SK-N-SH (cell line): Measurements from ENCODE around the gene PCNA. TPM values are rescaled to one million over a fixed set of nuclear protein-coding genes. Genes with fewer than 3 reads are reported as not detected.

ENCODE experiments used
- CTCF ChIA-PET: fragments of 300-600, 350-600 bp; formaldehyde crosslinking; extraction: SDS; loops from one replicate; lab custom pipeline; 2021; lab: Yijun Ruan, JAX
- POLR2A ChIA-PET: fragments of 350-600 bp; sonication (Branson Sonifier 250); formaldehyde crosslinking; extraction: SDS; loops from one replicate; lab custom pipeline; 2020; ENCODE audit warnings: antibody characterized with exemption, inconsistent platforms; lab: Yijun Ruan, JAX
- DNase-seq: peaks from one replicate; pipeline ENCODE4 v3.0.0; 2012
- H2AFZ ChIP-seq: fragments of 200-600 bp; sonication (generic); 2 replicates; pipeline ENCODE4 v1.8.1; 2016; ENCODE audit warnings: antibody characterized with exemption, mild to moderate bottlenecking, low read depth
- H3F3A ChIP-seq: fragments of 200-600 bp; sonication (generic); replicated peaks from 2 replicates; pipeline ENCODE3; 2016; ENCODE audit warnings: antibody characterized with exemption, mild to moderate bottlenecking; ENCODE audit not compliant: insufficient read depth
- H3K27ac ChIP-seq, 2 experiments: fragments of 200-500 bp in 1 of 2; fragments of 200-600 bp in 1 of 2; sonication (Bioruptor generic) in 1 of 2; sonication (generic), shearing (Covaris generic) in 1 of 2; 2 replicates each; pipeline versions ENCODE4 v1.5.1 to v1.6.1; 2014 to 2016; ENCODE audit warnings: low read depth in 2 of 2, inconsistent platforms in 1 of 2, low read length in 1 of 2, mild to moderate bottlenecking in 1 of 2, mixed read lengths in 1 of 2
- H3K27me3 ChIP-seq: fragments of 200-600 bp; sonication (generic), shearing (Covaris generic); 2 replicates; pipeline ENCODE4 v1.6.1; 2016; ENCODE audit warnings: mixed run types; ENCODE audit not compliant: insufficient read depth
- H3K36me3 ChIP-seq, 2 experiments: fragments of 200-500 bp in 1 of 2; fragments of 200-600 bp in 1 of 2; sonication (Bioruptor generic) in 1 of 2; sonication (generic) in 1 of 2; replicated peaks in 1 of 2; 2 replicates each; pipeline versions ENCODE3 to v1.5.1; 2014 to 2016; ENCODE audit warnings: low read length in 1 of 2, mild to moderate bottlenecking in 1 of 2; ENCODE audit not compliant: insufficient read depth in 2 of 2, control insufficient read depth in 1 of 2
- H3K4me1 ChIP-seq, 2 experiments: fragments of 200-500 bp in 1 of 2; fragments of 200-600 bp in 1 of 2; sonication (Bioruptor generic) in 1 of 2; sonication (generic), shearing (Covaris generic) in 1 of 2; 2 replicates each; pipeline versions ENCODE4 v1.5.1 to v1.6.1; 2014 to 2016; ENCODE audit warnings: low read depth in 1 of 2, low read length in 1 of 2, mixed run types in 1 of 2; ENCODE audit not compliant: insufficient read depth in 2 of 2, control insufficient read depth in 1 of 2
- H3K4me2 ChIP-seq: fragments of 200-600 bp; sonication (generic), shearing (Covaris generic); 2 replicates; pipeline ENCODE4 v1.6.1; 2017; ENCODE audit warnings: mixed run types
- H3K4me3 ChIP-seq, 2 experiments: fragments of 200-500 bp in 1 of 2; fragments of 200-600 bp in 1 of 2; sonication (Bioruptor generic) in 1 of 2; sonication (generic), shearing (Covaris generic) in 1 of 2; 2 replicates each; pipeline versions ENCODE4 v1.5.1 to v1.8.1; 2014 to 2016; ENCODE audit warnings: low read depth in 2 of 2, inconsistent platforms in 1 of 2, low read length in 1 of 2, mild to moderate bottlenecking in 1 of 2, mixed read lengths in 1 of 2, moderate library complexity in 1 of 2
- H3K79me2 ChIP-seq: fragments of 200-600 bp; sonication (generic); 2 replicates; pipeline ENCODE4 v1.8.1; 2017; ENCODE audit warnings: mild to moderate bottlenecking; ENCODE audit not compliant: insufficient read depth
- H3K9ac ChIP-seq: fragments of 200-600 bp; sonication (generic); 2 replicates; pipeline ENCODE4 v1.6.1; 2017; ENCODE audit warnings: mixed run types
- H3K9me2 ChIP-seq: fragments of 200-600 bp; sonication (generic); 2 replicates; pipeline ENCODE4 v1.6.1; 2017; ENCODE audit warnings: mixed run types
- H3K9me3 ChIP-seq: fragments of 200-600 bp; sonication (generic); 2 replicates; pipeline ENCODE4 v1.6.1; 2017; ENCODE audit warnings: mixed run types, mild to moderate bottlenecking, moderate library complexity
- H4K20me1 ChIP-seq: fragments of 200-600 bp; sonication (generic); 2 replicates; pipeline ENCODE4 v1.6.1; 2017; ENCODE audit warnings: mild to moderate bottlenecking, mixed run types; ENCODE audit not compliant: insufficient read depth
- CHD2 ChIP-seq: fragments of 150-350 bp; IDR thresholded peaks from 2 replicates; pipeline ENCODE4 v1.6.1; 2018; ENCODE audit warnings: low read length; ENCODE audit not compliant: partially characterized antibody
- ELF1 ChIP-seq: IDR thresholded peaks from 2 replicates; pipeline ENCODE4 v1.4.0; 2012
- EP300 ChIP-seq, 2 experiments: IDR thresholded peaks; 2 replicates each; pipeline versions ENCODE4 v1.4.0 to v1.6.1; 2012; ENCODE audit warnings: borderline replicate concordance in 1 of 2, low read depth in 1 of 2, low read length in 1 of 2
- FOSL2 ChIP-seq: IDR thresholded peaks from 2 replicates; pipeline ENCODE4 v1.4.0; 2012; ENCODE audit warnings: low read depth, mild to moderate bottlenecking, moderate library complexity, borderline replicate concordance
- FOXM1 ChIP-seq: IDR thresholded peaks from 2 replicates; pipeline ENCODE4 v1.4.0; 2012; ENCODE audit warnings: low read depth, mild to moderate bottlenecking
- GABPA ChIP-seq: IDR thresholded peaks from 2 replicates; pipeline ENCODE4 v1.4.0; 2012; ENCODE audit warnings: low read depth, mild to moderate bottlenecking
- GATA2 ChIP-seq: sonication (generic); formaldehyde crosslinking; IDR thresholded peaks from 2 replicates; pipeline ENCODE4 v1.5.0; 2020; ENCODE audit warnings: mild to moderate bottlenecking, missing genetic modification reagents
- IRF3 ChIP-seq: fragments of 150-350 bp; IDR thresholded peaks from 2 replicates; pipeline ENCODE4 v1.6.1; 2016; ENCODE audit warnings: mild to moderate bottlenecking, low read depth, low read length
- MAX ChIP-seq: IDR thresholded peaks from 2 replicates; pipeline ENCODE4 v1.4.0; 2012; ENCODE audit warnings: low read depth
- MEF2A ChIP-seq: IDR thresholded peaks from 2 replicates; pipeline ENCODE4 v1.4.0; 2012; ENCODE audit warnings: low read depth, borderline replicate concordance
- POLR2AphosphoS5 ChIP-seq: IDR thresholded peaks from 2 replicates; pipeline ENCODE4 v1.6.1; 2012; ENCODE audit warnings: low read depth, low read length
- RAD21 ChIP-seq: IDR thresholded peaks from 2 replicates; pipeline ENCODE4 v1.6.1; 2012; ENCODE audit warnings: mild to moderate bottlenecking, low read length
- RCOR1 ChIP-seq: fragments of 150-350 bp; IDR thresholded peaks from 2 replicates; pipeline ENCODE4 v1.6.1; 2017; ENCODE audit warnings: antibody characterized with exemption, low read length
- RFX5 ChIP-seq: IDR thresholded peaks from 2 replicates; pipeline ENCODE4 v1.6.1; 2012; ENCODE audit warnings: mild to moderate bottlenecking, improper control_type of control experiment, low read length
- TCF12 ChIP-seq: IDR thresholded peaks from 2 replicates; pipeline ENCODE4 v1.4.0; 2012
- USF1 ChIP-seq: IDR thresholded peaks from 2 replicates; pipeline ENCODE4 v1.4.0; 2012; ENCODE audit warnings: low read depth, borderline replicate concordance
- YY1 ChIP-seq: IDR thresholded peaks from 2 replicates; pipeline ENCODE4 v1.4.0; 2012; ENCODE audit warnings: low read depth, mild to moderate bottlenecking
- WGBS: methylation state at CpG from one replicate; pipeline ENCODE4 v1.1.6; 2017; ENCODE audit warnings: low lambda C conversion rate; 5-methylcytosine and 5-hydroxymethylcytosine counted together
- polyA plus RNA-seq, 3 experiments: library from polyadenylated mRNA; depleted of rRNA; stranded (reverse); fragments of >200 nt; gene quantifications; 2 replicates each; pipeline ENCODE4 v1.2.3, GENCODE V29; 2012
- TF ChIP-seq, protein P1 (sequence below): IDR thresholded peaks from 2 replicates; pipeline ENCODE4 v1.4.0; 2012; ENCODE audit warnings: low read depth, borderline replicate concordance
- TF ChIP-seq, protein P2 (sequence below): IDR thresholded peaks from 2 replicates; pipeline ENCODE4; 2012

Gene PCNA
- polyA plus RNA-seq, 1 of the 3 experiments (the other 2 are of a cell fraction): 185 TPM

DNA sequence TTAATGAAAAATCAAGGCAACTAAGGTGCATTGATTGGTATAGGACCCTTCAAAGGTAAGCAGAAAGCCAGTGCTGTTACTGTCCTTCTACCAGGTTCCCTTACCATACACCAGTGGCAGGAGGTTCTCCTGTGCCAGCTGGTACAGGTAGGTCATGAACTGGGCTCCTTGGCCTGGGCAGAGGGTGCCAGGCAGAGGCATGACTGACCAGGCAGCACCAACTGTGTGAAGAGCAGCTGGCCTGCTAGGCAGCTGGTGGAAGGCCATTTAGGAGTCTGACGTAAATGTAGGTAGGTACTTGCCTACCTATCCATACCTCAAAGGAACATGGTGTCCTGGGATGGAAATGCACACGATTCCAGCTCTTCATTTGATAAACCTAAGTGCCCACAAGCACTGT, 23.3 kb downstream of the PCNA start:
- no peak overlapping the region for H3K4me2 ChIP-seq
- no peak for DNase-seq
- no peak for TF ChIP-seq USF1
- TF ChIP-seq YY1: no peak
- TF ChIP-seq ELF1: no peak
- no peak for TF ChIP-seq MAX
- TF ChIP-seq, protein P1, sequence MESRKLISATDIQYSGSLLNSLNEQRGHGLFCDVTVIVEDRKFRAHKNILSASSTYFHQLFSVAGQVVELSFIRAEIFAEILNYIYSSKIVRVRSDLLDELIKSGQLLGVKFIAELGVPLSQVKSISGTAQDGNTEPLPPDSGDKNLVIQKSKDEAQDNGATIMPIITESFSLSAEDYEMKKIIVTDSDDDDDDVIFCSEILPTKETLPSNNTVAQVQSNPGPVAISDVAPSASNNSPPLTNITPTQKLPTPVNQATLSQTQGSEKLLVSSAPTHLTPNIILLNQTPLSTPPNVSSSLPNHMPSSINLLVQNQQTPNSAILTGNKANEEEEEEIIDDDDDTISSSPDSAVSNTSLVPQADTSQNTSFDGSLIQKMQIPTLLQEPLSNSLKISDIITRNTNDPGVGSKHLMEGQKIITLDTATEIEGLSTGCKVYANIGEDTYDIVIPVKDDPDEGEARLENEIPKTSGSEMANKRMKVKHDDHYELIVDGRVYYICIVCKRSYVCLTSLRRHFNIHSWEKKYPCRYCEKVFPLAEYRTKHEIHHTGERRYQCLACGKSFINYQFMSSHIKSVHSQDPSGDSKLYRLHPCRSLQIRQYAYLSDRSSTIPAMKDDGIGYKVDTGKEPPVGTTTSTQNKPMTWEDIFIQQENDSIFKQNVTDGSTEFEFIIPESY: no peak
- TF ChIP-seq POLR2AphosphoS5: no peak
- ChIA-PET POLR2A (interaction anchor here (0.6 kb wide), 1 partner anchor 88 kb away, joined by 3 read pairs; no protein-coding TSS in a partner anchor), CTCF (interaction anchor here (1.1 to 2.8 kb wide), 2 partner anchors 141 to 146 kb away, joined by 3 to 9 read pairs; no protein-coding TSS in a partner anchor)
- 94% methylated on average over 2 of the region's 2 CpGs for WGBS
- no peaks in the 10 kb centered on the region for H3K4me1 ChIP-seq
- H3K4me3 ChIP-seq: no peak overlapping the region
- no peak overlapping the region for H2AFZ ChIP-seq
- H4K20me1 ChIP-seq: no peaks in the 10 kb centered on the region
- no peaks in the 10 kb centered on the region for H3K9me2 ChIP-seq
- H3K9ac ChIP-seq: no peak overlapping the region
- no peaks in the 10 kb centered on the region for H3K79me2 ChIP-seq
- peaks cover 4% of the 10 kb centered on the region for H3F3A ChIP-seq
- H3K27ac ChIP-seq: no peak overlapping the region
- H3K36me3 ChIP-seq: peaks cover 36 to 42% of the 10 kb centered on the region in 2 experiments
- H3K9me3 ChIP-seq: no peaks in the 10 kb centered on the region
- H3K27me3 ChIP-seq: no peaks in the 10 kb centered on the region

GRCh38 chr20:5095931-5096330, 23.8 kb downstream of the PCNA start:
- H3K36me3 ChIP-seq: peaks cover 31 to 38% of the 10 kb centered on the region in 2 experiments
- no peak for DNase-seq
- H3F3A ChIP-seq: peaks cover under 1% of the 10 kb centered on the region
- H2AFZ ChIP-seq: no peak overlapping the region
- no peaks in the 10 kb centered on the region for H3K4me1 ChIP-seq
- no peak overlapping the region for H3K4me3 ChIP-seq
- no peaks in the 10 kb centered on the region for H3K9me3 ChIP-seq
- no peaks in the 10 kb centered on the region for H3K27me3 ChIP-seq
- no peak overlapping the region for H3K27ac ChIP-seq
- H3K79me2 ChIP-seq: no peaks in the 10 kb centered on the region
- 100% methylated on average over 2 of the region's 3 CpGs for WGBS
- H3K4me2 ChIP-seq: no peak overlapping the region
- POLR2A ChIA-PET: no interaction called here
- CTCF ChIA-PET: interaction anchor here (1.1 to 2.8 kb wide), 2 partner anchors 140 to 146 kb away, joined by 3 to 9 read pairs; no protein-coding TSS in a partner anchor
- H3K9me2 ChIP-seq: no peaks in the 10 kb centered on the region
- no peaks in the 10 kb centered on the region for H4K20me1 ChIP-seq
- H3K9ac ChIP-seq: no peak overlapping the region
- no peak for TF ChIP-seq MEF2A
- TF ChIP-seq GATA2 (CRISPR knock-in tag): no peak
- no peak for TF ChIP-seq RFX5
- TF ChIP-seq IRF3: no peak
- TF ChIP-seq TCF12: no peak
- no peak for TF ChIP-seq FOSL2
- TF ChIP-seq POLR2AphosphoS5: no peak
- no peak for TF ChIP-seq RCOR1
- TF ChIP-seq, protein P2, sequence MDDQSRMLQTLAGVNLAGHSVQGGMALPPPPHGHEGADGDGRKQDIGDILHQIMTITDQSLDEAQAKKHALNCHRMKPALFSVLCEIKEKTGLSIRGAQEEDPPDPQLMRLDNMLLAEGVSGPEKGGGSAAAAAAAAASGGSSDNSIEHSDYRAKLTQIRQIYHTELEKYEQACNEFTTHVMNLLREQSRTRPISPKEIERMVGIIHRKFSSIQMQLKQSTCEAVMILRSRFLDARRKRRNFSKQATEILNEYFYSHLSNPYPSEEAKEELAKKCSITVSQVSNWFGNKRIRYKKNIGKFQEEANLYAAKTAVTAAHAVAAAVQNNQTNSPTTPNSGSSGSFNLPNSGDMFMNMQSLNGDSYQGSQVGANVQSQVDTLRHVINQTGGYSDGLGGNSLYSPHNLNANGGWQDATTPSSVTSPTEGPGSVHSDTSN: no peak
- TF ChIP-seq USF1: no peak
- no peak for TF ChIP-seq FOXM1
- no peak for TF ChIP-seq EP300 (IDR thresholded peaks at IDR 0.05; ENCODE audit: borderline replicate concordance in 1 of 2, low read depth in 1 of 2, low read length in 1 of 2)
- TF ChIP-seq CHD2: no peak
- TF ChIP-seq GABPA: no peak
- no peak for TF ChIP-seq RAD21
